HEK293T (cell line): ENCODE results near the gene UFC1.

ENCODE experiments used
- ARNT ChIP-seq: fragments of 450-650 bp; IDR thresholded peaks from 2 replicates; pipeline ENCODE4 v1.6.1; 2017; ENCODE audit warnings: mild to moderate bottlenecking
- BHLHE40 ChIP-seq: fragments of 450-650 bp; IDR thresholded peaks from 2 replicates; pipeline ENCODE4 v1.6.1; 2016; ENCODE audit warnings: mild to moderate bottlenecking, moderate library complexity, borderline replicate concordance
- CTBP1 ChIP-seq: fragments of 450-650 bp; IDR thresholded peaks from 2 replicates; pipeline ENCODE4 v1.6.1; 2016; ENCODE audit warnings: borderline replicate concordance
- ELF4 ChIP-seq: fragments of 450-650 bp; IDR thresholded peaks from 2 replicates; pipeline ENCODE4 v1.6.1; 2017; ENCODE audit warnings: antibody characterized with exemption
- FOXK2 ChIP-seq: fragments of 450-650 bp; IDR thresholded peaks from 2 replicates; pipeline ENCODE4 v1.6.1; 2016; ENCODE audit warnings: mild to moderate bottlenecking
- FOXM1 ChIP-seq: fragments of 450-650 bp; IDR thresholded peaks from 2 replicates; pipeline ENCODE4 v1.6.1; 2017; ENCODE audit warnings: mild to moderate bottlenecking, borderline replicate concordance
- HDGF ChIP-seq: fragments of 450-650 bp; IDR thresholded peaks from 2 replicates; pipeline ENCODE4 v1.6.1; 2017; ENCODE audit warnings: antibody characterized with exemption, borderline replicate concordance
- L3MBTL2 ChIP-seq: fragments of 450-650 bp; conservative IDR thresholded peaks from 2 replicates; pipeline ENCODE4 v1.6.1; 2016; ENCODE audit warnings: mild to moderate bottlenecking
- NFRKB ChIP-seq: fragments of 450-650 bp; IDR thresholded peaks from 2 replicates; pipeline ENCODE4 v1.6.1; 2016; ENCODE audit warnings: mild to moderate bottlenecking, moderate library complexity
- TARDBP ChIP-seq: fragments of 450-650 bp; IDR thresholded peaks from 2 replicates; pipeline ENCODE4 v1.6.1; 2016
- TF ChIP-seq, protein P1 (sequence below): fragments of 450-650 bp; IDR thresholded peaks from 2 replicates; pipeline ENCODE4 v1.6.1; 2016

DNA sequence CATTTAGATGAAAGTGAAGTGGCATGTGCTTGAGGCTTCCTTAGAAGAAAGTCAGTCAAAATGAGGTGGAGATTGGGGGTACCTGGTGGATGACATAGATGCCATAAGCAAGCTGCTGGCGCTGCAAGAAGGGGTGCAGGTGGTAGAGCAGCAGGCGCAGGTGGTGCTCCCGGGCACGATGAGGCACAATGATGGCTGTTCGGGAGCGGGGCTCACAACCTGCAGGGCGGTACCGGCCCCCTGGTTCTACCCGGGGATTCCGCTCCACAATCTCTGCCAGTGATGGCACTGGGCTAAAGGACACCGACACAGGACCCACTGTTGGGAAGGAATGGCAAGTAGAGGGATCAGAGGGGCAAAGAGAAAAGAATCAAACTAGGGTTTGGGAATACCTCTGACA lies 21.1 kb downstream of the UFC1 start:
- TF ChIP-seq, protein P1, sequence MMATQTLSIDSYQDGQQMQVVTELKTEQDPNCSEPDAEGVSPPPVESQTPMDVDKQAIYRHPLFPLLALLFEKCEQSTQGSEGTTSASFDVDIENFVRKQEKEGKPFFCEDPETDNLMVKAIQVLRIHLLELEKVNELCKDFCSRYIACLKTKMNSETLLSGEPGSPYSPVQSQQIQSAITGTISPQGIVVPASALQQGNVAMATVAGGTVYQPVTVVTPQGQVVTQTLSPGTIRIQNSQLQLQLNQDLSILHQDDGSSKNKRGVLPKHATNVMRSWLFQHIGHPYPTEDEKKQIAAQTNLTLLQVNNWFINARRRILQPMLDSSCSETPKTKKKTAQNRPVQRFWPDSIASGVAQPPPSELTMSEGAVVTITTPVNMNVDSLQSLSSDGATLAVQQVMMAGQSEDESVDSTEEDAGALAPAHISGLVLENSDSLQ: no peak
- TF ChIP-seq FOXM1: no peak
- TF ChIP-seq L3MBTL2: no peak
- no peak for TF ChIP-seq ARNT
- no peak for TF ChIP-seq FOXK2
- TF ChIP-seq CTBP1: no peak
- no peak for TF ChIP-seq TARDBP
- no peak for TF ChIP-seq ELF4
- TF ChIP-seq HDGF: no peak
- no peak for TF ChIP-seq NFRKB
- TF ChIP-seq BHLHE40: no peak
